ENCODE measurements around the gene RPH3AL. TPM values are rescaled to one million over a fixed set of nuclear protein-coding genes. Genes with fewer than 3 reads are reported as not detected.

RPH3AL gene
- total and polyA plus RNA-seq, 9 donors: 5.8 to 43.8 (median 21.0) TPM

DNA sequence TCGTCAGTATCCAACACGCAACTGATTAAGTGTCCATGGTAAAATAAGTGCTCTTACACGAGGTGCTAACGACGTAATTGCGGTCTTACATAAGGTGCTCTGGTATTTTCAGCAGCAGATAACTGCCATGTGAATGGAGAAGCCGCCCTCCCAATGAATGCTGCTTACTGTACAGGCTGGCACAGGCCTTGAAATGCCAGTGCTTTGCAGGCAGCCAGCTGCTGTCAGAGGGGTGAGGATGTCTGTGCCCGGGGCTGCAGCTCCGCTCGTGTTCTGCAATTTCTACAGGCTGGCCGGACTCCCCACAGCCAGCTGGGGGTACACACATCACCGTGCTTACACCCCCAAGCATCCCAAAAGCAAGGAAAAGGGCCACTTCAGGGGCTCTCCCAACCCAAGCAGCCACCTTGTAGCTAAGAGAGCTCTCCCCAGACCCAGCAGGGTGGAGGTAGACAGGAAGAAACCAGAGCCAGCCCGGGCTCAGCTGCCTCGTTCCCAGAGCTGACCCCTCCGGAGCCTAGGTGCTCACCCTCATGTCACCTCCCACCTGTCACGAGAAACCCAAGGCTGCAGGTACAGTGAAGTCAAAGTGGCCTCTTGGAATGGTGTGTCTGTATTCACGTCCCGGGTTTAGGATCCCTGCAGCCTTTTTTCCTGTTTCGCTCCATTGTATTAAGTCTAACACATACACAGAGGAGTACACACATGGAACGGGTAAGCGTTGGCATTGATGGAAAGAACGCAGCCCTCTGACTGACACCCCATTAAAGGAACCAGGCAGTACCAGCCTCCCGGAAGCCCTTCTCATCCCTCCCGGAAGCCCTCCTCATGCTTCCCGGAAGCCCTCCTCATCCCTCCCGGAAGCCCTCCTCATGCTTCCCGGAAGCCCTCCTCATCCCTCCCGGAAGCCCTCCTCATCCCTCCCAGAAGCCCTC is 27.2 kb upstream of the RPH3AL start:
- WGBS, 3 donors: 77 to 84% (median 79%) methylated on average over 28 of the region's 28 CpGs
- H3K9me3 ChIP-seq: no peaks in the 10 kb centered on the region
- no peaks in the 10 kb centered on the region for H3K36me3 ChIP-seq
- no peak overlapping the region for H3K4me3 ChIP-seq
- no peak for DNase-seq
- H3K4me1 ChIP-seq (ENCODE audit: insufficient read depth): peaks cover 4% of the 10 kb centered on the region
- no peaks in the 10 kb centered on the region for H3K27me3 ChIP-seq
- H3K27ac ChIP-seq: no peak overlapping the region
- intact Hi-C loops (cut with DNase I): loop anchor here in 2 of 4 donors (10.0 kb wide), 1 partner anchor 45 kb away; no protein-coding TSS in a partner anchor
- TF ChIP-seq EP300 (IDR thresholded peaks at IDR 0.05) (no peak), POLR2A (IDR thresholded peaks at IDR 0.05) (no peak)
- TF ChIP-seq, protein P1, sequence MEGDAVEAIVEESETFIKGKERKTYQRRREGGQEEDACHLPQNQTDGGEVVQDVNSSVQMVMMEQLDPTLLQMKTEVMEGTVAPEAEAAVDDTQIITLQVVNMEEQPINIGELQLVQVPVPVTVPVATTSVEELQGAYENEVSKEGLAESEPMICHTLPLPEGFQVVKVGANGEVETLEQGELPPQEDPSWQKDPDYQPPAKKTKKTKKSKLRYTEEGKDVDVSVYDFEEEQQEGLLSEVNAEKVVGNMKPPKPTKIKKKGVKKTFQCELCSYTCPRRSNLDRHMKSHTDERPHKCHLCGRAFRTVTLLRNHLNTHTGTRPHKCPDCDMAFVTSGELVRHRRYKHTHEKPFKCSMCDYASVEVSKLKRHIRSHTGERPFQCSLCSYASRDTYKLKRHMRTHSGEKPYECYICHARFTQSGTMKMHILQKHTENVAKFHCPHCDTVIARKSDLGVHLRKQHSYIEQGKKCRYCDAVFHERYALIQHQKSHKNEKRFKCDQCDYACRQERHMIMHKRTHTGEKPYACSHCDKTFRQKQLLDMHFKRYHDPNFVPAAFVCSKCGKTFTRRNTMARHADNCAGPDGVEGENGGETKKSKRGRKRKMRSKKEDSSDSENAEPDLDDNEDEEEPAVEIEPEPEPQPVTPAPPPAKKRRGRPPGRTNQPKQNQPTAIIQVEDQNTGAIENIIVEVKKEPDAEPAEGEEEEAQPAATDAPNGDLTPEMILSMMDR (IDR thresholded peaks at IDR 0.05): no peak

DNA sequence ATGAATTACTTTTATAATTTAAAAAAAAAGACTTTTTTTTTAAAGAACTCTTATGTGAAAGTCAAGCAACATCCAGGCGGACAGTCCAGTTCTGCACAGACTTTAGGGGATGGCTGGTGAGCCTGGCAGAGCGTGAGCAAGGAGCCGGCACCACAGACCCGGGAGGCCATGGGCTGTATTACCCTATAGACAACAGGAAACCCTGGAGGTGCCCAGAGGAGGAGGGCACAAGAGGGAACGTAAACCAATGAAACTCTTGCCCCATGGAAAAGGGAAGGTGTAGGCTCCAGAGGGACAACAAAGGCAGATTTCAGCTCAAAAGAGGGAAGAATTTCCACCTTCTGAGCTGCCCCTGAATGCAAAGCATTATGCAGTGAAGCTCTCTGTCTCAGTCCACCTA is 25.5 kb upstream of the RPH3AL start:
- TF ChIP-seq, protein P1 (IDR thresholded peaks at IDR 0.05): no peak
- TF ChIP-seq EP300 (IDR thresholded peaks at IDR 0.05): no peak
- H3K27ac ChIP-seq: no peak overlapping the region
- intact Hi-C loops (cut with DNase I): no loop called here

DNA sequence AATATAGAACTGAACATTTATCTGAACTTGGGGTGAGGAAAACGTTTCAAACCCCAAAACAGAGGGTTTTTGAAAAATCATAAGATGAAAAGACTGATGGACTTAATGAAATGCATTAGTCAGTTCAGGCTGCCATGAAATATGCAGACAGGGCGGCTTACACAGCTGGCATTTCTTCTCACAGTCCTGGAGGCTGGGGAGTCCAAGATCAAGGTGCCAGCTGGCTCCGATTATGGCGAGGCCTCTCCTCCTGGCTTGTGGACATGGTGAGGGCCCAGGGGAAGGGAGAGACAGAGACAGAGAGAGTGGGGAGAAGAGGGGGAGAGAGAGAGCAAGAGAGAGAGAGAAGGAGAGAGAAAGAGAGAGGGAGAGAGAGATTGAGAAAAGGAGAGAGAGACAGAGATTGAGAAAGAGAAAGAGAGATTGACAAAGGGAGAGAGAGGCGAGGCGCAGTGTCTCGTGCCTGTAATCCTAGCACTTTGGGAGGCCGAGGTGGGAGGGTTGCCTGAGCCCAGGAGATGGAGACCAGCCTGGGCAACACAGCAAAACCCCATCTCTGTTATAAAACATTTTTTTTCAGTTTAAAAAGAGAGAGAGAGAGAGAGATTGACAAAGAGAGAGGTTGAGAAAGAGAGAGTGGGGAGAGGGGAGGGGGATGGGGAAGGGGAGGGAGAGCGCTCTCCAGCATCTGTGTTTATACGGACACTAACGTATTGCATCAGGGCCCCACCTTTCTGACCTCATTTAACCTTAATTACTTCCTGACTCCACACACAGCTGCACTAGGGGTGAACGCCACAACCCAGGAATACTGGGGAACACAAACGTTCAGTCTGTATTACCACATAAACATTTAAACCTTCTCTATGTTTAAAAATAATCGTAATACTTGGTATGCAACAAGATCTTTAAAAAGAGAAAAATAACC is 24.6 kb upstream of the RPH3AL start:
- H3K27ac ChIP-seq: no peak overlapping the region
- H3K9me3 ChIP-seq: no peaks in the 10 kb centered on the region
- DNase-seq: no peak
- 61 to 62% (median 62%) methylated on average over 14 of the region's 14 CpGs for WGBS, 3 donors
- H3K4me3 ChIP-seq: no peak overlapping the region
- TF ChIP-seq, protein P1 (IDR thresholded peaks at IDR 0.05): no peak
- TF ChIP-seq POLR2A (IDR thresholded peaks at IDR 0.05) (no peak), EP300 (IDR thresholded peaks at IDR 0.05) (no peak)
- peaks cover 4% of the 10 kb centered on the region for H3K4me1 ChIP-seq (ENCODE audit: insufficient read depth)
- no peaks in the 10 kb centered on the region for H3K27me3 ChIP-seq
- no peaks in the 10 kb centered on the region for H3K36me3 ChIP-seq
- intact Hi-C loops (cut with DNase I): no loop called here

More for the DNA sequence above, 25.5 kb upstream of the RPH3AL start:
- H3K36me3 ChIP-seq: no peaks in the 10 kb centered on the region
- no peak for DNase-seq
- H3K4me1 ChIP-seq (ENCODE audit: insufficient read depth): peaks cover 4% of the 10 kb centered on the region
- H3K4me3 ChIP-seq: no peak overlapping the region
- no peaks in the 10 kb centered on the region for H3K9me3 ChIP-seq
- H3K27me3 ChIP-seq: no peaks in the 10 kb centered on the region
- WGBS, 3 donors: 77 to 85% (median 84%) methylated on average over 5 of the region's 5 CpGs

DNA sequence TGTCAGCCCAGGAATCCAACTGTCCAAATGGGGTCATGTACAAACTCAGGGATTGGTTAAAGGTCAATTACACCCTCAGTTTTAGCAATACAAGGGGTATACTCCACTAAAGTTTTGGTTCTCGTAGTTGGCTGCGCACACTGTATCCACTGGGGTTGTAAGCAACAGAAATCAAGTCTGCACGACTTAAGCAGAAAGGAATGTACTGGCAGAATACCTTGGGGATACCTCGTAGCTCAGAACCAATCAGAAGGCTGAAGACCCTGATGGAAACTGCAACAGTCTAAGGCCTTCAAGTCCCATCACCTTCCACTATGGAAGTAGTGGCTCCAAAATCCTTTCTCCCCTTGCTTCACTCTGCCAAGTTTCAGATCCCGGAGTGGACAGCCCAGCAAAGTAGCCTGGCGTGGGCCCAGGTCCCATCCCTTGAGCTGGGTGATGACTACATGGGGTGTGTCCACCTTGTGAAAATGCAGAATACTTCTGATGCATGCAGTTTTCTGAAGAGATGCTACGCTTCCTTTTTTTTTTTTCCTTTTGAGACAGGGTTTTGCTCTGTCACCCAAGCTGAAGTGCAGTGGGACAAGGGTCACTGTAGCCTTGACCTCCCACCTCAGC is 21.1 kb upstream of the RPH3AL start:
- intact Hi-C loops (cut with DNase I): no loop called here
- Histone ChIP-seq H3K4me1 (ENCODE audit: insufficient read depth) (peaks cover 4% of the 10 kb centered on the region), H3K27me3 (no peaks in the 10 kb centered on the region), H3K36me3 (no peaks in the 10 kb centered on the region), H3K9me3 (no peaks in the 10 kb centered on the region), H3K4me3 (no peak overlapping the region), H3K27ac (no peak overlapping the region)
- TF ChIP-seq POLR2A (IDR thresholded peaks at IDR 0.05) (no peak), EP300 (IDR thresholded peaks at IDR 0.05) (no peak)
- TF ChIP-seq, protein P1 (IDR thresholded peaks at IDR 0.05): no peak
- 78 to 81% (median 78%) methylated on average over 7 of the region's 7 CpGs for WGBS, 3 donors
- no peak for DNase-seq

All from ovary (tissue), 9 donors.